T-helper 1 cell treated with Interleukin-12 subunit alpha and Interleukin-12 subunit beta and Interleukin-4 antibody, amounts not matched to agents 30 μg/mL and 1 μg/mL, for 36 hours (primary cell): ENCODE data around the gene DOCK1.

Experiments
- H3K27ac Mint-ChIP-seq: one replicate; pipeline ENCODE4 v1.8.0; 2021; ENCODE audit warnings: mild to moderate bottlenecking, mixed read lengths
- H3K27me3 Mint-ChIP-seq: one replicate; pipeline ENCODE4 v1.8.0; 2021; ENCODE audit warnings: low read depth, mixed read lengths
- H3K36me3 Mint-ChIP-seq: one replicate; pipeline ENCODE4 v1.8.0; 2021; ENCODE audit warnings: low read depth, mixed read lengths
- H3K4me1 Mint-ChIP-seq: one replicate; pipeline ENCODE4 v1.8.0; 2021; ENCODE audit warnings: low read depth, mixed read lengths
- H3K4me3 Mint-ChIP-seq: one replicate; pipeline ENCODE4 v1.8.0; 2021; ENCODE audit warnings: mild to moderate bottlenecking, moderate library complexity, mixed read lengths
- H3K9me3 Mint-ChIP-seq: one replicate; pipeline ENCODE4 v1.8.0; 2021; ENCODE audit warnings: mixed read lengths

DOCK1 gene

DNA sequence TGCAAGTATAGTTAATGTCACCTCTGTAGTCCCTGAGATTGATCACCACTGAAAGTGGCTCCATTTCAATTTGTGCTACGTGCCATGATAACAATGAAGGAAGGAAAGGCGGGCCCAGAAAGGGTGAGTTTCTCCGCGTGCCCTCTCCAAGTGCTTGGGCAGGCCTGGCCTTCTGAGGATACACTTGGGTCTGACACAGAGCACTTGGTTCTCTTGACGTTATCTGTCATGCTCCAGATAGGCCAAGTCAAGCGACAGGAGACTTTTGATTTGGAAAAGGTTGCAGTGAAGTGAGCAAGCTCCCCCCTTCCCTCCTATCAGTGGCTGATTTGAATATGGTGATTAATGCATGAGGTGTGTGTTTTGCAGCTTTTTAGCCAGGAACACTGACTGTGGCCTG lies 452.0 kb downstream of the DOCK1 start:
- no peaks in the 10 kb centered on the region for H3K4me1 Mint-ChIP-seq
- no peaks in the 10 kb centered on the region for H3K27me3 Mint-ChIP-seq
- no peak overlapping the region for H3K27ac Mint-ChIP-seq
- no peaks in the 10 kb centered on the region for H3K9me3 Mint-ChIP-seq
- H3K4me3 Mint-ChIP-seq, result no peak overlapping the region
- no peaks in the 10 kb centered on the region for H3K36me3 Mint-ChIP-seq

DNA sequence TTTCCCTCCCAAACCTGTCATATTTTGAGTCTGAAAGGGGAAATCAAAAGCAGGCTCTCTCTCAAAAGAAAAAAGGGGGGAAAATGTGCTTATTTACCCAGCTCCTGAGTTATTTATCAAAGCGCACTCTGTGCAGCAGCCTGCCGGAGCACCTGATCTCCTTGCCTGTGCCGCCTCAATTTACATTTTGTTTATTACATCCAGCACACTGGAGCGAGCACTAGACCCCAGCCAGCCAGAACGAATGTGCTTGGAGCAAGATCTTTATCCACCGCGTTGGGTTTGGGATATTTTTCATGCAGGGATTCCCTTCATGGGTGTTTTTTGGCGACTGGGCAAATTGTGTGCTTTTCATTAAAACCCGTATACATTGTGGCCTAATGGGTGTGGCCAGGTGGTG lies 453.1 kb downstream of the DOCK1 start:
- Mint-ChIP-seq H3K36me3 (no peaks in the 10 kb centered on the region), H3K9me3 (no peaks in the 10 kb centered on the region), H3K4me1 (no peaks in the 10 kb centered on the region), H3K27ac (no peak overlapping the region), H3K4me3 (no peak overlapping the region), H3K27me3 (no peaks in the 10 kb centered on the region)

GRCh38 chr10:127364034-127364433 lies 458.8 kb downstream of the DOCK1 start:
- Mint-ChIP-seq H3K9me3 (no peaks in the 10 kb centered on the region), H3K27me3 (no peaks in the 10 kb centered on the region), H3K4me1 (no peaks in the 10 kb centered on the region), H3K27ac (no peak overlapping the region), H3K4me3 (no peak overlapping the region), H3K36me3 (no peaks in the 10 kb centered on the region)

GRCh38 chr10:127368101-127368500 lies 462.9 kb downstream of the DOCK1 start:
- Mint-ChIP-seq H3K4me3 (no peak overlapping the region), H3K36me3 (no peaks in the 10 kb centered on the region), H3K9me3 (no peaks in the 10 kb centered on the region), H3K27me3 (peaks cover 3% of the 10 kb centered on the region), H3K4me1 (no peaks in the 10 kb centered on the region), H3K27ac (no peak overlapping the region)

DNA sequence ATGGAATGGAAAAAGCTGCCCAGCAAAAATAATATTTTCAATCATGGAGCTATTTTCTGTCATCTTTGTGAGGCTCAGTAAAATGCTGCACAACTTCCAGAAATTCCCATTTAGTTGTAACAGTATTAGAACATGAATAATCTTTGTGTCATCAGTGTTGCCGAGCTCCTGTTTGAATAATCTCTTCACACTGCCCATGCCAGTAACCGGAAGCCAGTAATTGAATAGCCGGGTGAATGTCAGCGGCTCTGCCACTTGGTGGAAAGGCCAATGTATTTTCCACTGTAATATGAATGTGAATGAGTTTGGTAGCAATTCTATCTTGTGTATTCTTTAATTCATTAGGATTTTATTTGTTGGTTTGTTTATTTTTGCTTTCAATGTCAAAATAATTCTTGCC lies 463.7 kb downstream of the DOCK1 start:
- H3K4me3 Mint-ChIP-seq, result no peak overlapping the region
- H3K4me1 Mint-ChIP-seq, result no peaks in the 10 kb centered on the region
- H3K36me3 Mint-ChIP-seq, result no peaks in the 10 kb centered on the region
- no peak overlapping the region for H3K27ac Mint-ChIP-seq
- no peaks in the 10 kb centered on the region for H3K9me3 Mint-ChIP-seq
- peaks cover 3% of the 10 kb centered on the region for H3K27me3 Mint-ChIP-seq

DNA sequence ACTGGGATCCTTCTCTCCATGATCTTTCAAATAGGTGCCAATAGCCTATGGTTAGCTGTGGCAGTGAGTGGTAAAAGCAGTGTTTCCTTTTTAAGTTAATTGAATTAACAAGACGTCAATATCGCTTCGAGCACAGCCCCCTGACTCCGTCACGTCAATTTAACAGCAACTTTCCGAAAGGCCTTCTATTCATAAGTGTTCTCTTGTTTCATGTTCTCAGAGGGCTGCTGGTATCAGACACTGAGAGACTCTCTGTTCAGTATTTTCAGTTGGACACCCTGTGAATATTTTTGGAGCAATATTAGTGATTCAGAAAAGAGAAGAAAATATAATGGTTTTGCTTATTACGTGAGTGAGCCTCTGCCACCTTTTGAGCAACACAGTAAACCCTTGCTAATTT lies 465.4 kb downstream of the DOCK1 start:
- Mint-ChIP-seq H3K4me3 (no peak overlapping the region), H3K27me3 (peaks cover 3% of the 10 kb centered on the region), H3K9me3 (no peaks in the 10 kb centered on the region), H3K27ac (no peak overlapping the region), H3K4me1 (no peaks in the 10 kb centered on the region), H3K36me3 (no peaks in the 10 kb centered on the region)

DNA sequence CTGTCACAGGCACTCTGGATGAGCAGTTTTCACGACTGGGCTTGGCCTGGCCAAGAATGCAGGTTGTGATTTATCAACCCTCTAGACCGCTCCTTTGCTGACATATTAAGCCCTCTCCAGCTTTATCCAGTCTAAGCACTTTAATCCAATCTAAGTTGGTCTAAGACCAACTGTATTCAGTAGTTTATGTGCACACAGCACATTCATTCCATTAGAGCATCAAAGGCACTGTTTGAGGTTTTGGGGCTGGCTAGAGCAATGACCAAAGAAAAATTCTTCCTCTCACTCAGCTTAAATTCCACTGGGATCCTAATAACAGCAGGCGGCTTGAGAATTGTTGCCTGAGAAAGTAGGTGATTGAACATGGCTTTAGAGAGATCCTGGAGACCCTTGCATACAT lies 467.1 kb downstream of the DOCK1 start:
- H3K4me3 Mint-ChIP-seq, result no peak overlapping the region
- H3K27ac Mint-ChIP-seq, result no peak overlapping the region
- peaks cover 3% of the 10 kb centered on the region for H3K27me3 Mint-ChIP-seq
- no peaks in the 10 kb centered on the region for H3K36me3 Mint-ChIP-seq
- no peaks in the 10 kb centered on the region for H3K4me1 Mint-ChIP-seq
- no peaks in the 10 kb centered on the region for H3K9me3 Mint-ChIP-seq

DNA sequence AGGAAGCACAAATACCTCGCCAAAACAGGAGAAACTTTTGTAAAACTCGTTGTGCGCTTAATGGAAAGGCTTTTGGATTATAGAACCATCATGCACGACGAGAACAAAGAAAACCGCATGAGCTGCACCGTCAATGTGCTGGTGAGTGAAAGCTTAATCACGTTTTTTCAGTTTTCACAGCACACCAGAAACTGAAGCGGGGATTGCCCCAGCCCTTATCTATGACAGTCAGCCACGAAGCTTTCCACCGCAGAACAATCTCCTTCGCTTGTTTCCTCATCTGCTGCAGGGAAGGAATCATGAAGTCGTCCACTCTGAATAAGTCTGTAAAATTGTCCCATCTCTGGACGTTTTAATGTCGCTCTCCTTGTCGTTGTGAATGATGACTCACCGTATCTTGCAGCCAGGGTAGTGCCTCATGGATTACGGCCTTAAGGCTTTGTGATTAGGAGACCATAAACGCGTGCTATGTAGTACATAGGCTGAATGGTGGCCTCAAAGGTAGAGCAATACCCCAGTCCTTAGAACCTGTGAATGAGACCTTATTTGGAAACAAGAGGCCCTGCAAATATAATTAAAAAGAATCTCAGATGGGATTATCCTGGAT lies 468.9 kb downstream of the DOCK1 start:
- Mint-ChIP-seq H3K4me3 (no peak overlapping the region), H3K27me3 (peaks cover 3% of the 10 kb centered on the region), H3K36me3 (no peaks in the 10 kb centered on the region), H3K9me3 (no peaks in the 10 kb centered on the region), H3K27ac (no peak overlapping the region), H3K4me1 (no peaks in the 10 kb centered on the region)

- no peaks in the 10 kb centered on the region for H3K36me3 Mint-ChIP-seq
Measured at GRCh38 chr10:127374901-127375300, 469.7 kb downstream of the DOCK1 start.

GRCh38 chr10:127375461-127375860 lies 470.2 kb downstream of the DOCK1 start:
- H3K4me3 Mint-ChIP-seq, result no peak overlapping the region
- peaks cover 3% of the 10 kb centered on the region for H3K27me3 Mint-ChIP-seq
- H3K4me1 Mint-ChIP-seq, result no peaks in the 10 kb centered on the region
- no peaks in the 10 kb centered on the region for H3K9me3 Mint-ChIP-seq
- no peak overlapping the region for H3K27ac Mint-ChIP-seq
- H3K36me3 Mint-ChIP-seq, result no peaks in the 10 kb centered on the region

More at GRCh38 chr10:127374901-127375300, 469.7 kb downstream of the DOCK1 start:
- H3K27ac Mint-ChIP-seq, result no peak overlapping the region
- H3K4me3 Mint-ChIP-seq, result no peak overlapping the region
- H3K27me3 Mint-ChIP-seq, result peaks cover 3% of the 10 kb centered on the region
- no peaks in the 10 kb centered on the region for H3K9me3 Mint-ChIP-seq
- no peaks in the 10 kb centered on the region for H3K4me1 Mint-ChIP-seq

GRCh38 chr10:127376071-127376470 lies 470.8 kb downstream of the DOCK1 start:
- no peak overlapping the region for H3K27ac Mint-ChIP-seq
- no peaks in the 10 kb centered on the region for H3K9me3 Mint-ChIP-seq
- no peaks in the 10 kb centered on the region for H3K36me3 Mint-ChIP-seq
- H3K4me1 Mint-ChIP-seq, result no peaks in the 10 kb centered on the region
- no peak overlapping the region for H3K4me3 Mint-ChIP-seq
- peaks cover 3% of the 10 kb centered on the region for H3K27me3 Mint-ChIP-seq

GRCh38 chr10:127378628-127379027 lies 473.4 kb downstream of the DOCK1 start:
- H3K27me3 Mint-ChIP-seq, result no peaks in the 10 kb centered on the region
- H3K4me1 Mint-ChIP-seq, result no peaks in the 10 kb centered on the region
- no peak overlapping the region for H3K4me3 Mint-ChIP-seq
- H3K9me3 Mint-ChIP-seq, result no peaks in the 10 kb centered on the region
- no peak overlapping the region for H3K27ac Mint-ChIP-seq
- no peaks in the 10 kb centered on the region for H3K36me3 Mint-ChIP-seq

GRCh38 chr10:127384532-127384931 lies 479.3 kb downstream of the DOCK1 start:
- Mint-ChIP-seq H3K27me3 (no peaks in the 10 kb centered on the region), H3K9me3 (no peaks in the 10 kb centered on the region), H3K4me1 (no peaks in the 10 kb centered on the region), H3K4me3 (no peak overlapping the region), H3K27ac (no peak overlapping the region), H3K36me3 (no peaks in the 10 kb centered on the region)

- no peak overlapping the region for H3K4me3 Mint-ChIP-seq
- H3K4me1 Mint-ChIP-seq, result no peaks in the 10 kb centered on the region
- no peak overlapping the region for H3K27ac Mint-ChIP-seq
- H3K27me3 Mint-ChIP-seq, result no peaks in the 10 kb centered on the region
- H3K36me3 Mint-ChIP-seq, result no peaks in the 10 kb centered on the region
- no peaks in the 10 kb centered on the region for H3K9me3 Mint-ChIP-seq
Measured at GRCh38 chr10:127385066-127385465, 479.8 kb downstream of the DOCK1 start.

- Mint-ChIP-seq H3K36me3 (no peaks in the 10 kb centered on the region), H3K4me3 (no peak overlapping the region), H3K27me3 (no peaks in the 10 kb centered on the region), H3K27ac (no peak overlapping the region), H3K9me3 (no peaks in the 10 kb centered on the region), H3K4me1 (no peaks in the 10 kb centered on the region)
Measured at GRCh38 chr10:127386606-127387327, 481.5 kb downstream of the DOCK1 start.
